Vagina (tissue), 2 donors: ENCODE results near the gene ABLIM2.

Experiments
- POLR2A ChIP-seq, 2 donors: fragments of 450-650 bp; IDR thresholded peaks; one replicate each; pipeline ENCODE4 v1.6.1; 2017; ENCODE audit warnings: antibody characterized with exemption in 2 of 2, mild to moderate bottlenecking in 2 of 2, moderate library complexity in 2 of 2
- POLR2AphosphoS5 ChIP-seq, 2 donors: sonication (generic); formaldehyde crosslinking; IDR thresholded peaks; one replicate each; pipeline ENCODE4 v1.9.0; 2017; ENCODE audit warnings: antibody characterized with exemption in 2 of 2, mild to moderate bottlenecking in 2 of 2, low read depth in 1 of 2; ENCODE audit not compliant: insufficient read depth in 1 of 2
- TF ChIP-seq, protein P1 (sequence below), 3 experiments: fragments of 450-650 bp in 2 of 3; fragments of 200-600 bp in 1 of 3; sonication (generic) in 1 of 3; IDR thresholded peaks; one replicate each; pipeline ENCODE4 v1.5.1; 2017 to 2019; ENCODE audit warnings: antibody characterized with exemption in 3 of 3, mild to moderate bottlenecking in 2 of 3, moderate library complexity in 2 of 3

DNA sequence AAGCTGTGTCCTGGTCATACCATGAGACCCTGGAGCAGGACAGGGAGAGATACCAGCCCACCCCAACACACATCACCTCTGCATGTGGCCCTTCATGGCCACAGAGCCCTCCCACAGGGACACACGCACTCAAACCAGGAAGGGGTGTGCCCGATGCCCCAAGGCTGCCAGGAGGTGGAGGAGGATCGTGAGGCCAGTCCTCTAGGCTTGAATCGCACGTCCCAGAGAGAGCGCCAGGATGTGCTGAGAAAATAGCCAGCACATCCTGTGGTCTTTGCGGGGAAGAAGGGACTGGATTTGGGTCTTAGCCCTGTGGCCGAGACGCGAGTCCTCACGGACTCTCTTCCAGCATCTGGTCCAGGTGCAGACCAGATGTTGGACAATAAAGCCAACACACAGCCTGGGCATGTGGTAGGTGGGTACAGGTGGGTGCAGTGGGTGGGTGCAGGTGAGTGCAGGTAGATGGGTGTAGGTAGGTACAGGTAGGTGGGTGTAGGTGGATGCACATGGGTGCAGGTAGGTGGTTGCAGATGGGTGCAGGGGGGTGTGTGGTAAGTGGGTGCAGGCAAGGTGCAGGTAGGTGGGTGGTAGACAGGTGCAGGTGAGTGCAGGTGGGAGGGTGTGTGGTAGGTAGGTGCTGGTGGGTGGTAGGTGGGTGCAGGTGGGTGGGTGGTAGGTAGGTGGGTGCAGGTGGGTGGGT lies 124.6 kb downstream of the ABLIM2 start:
- TF ChIP-seq, protein P1, sequence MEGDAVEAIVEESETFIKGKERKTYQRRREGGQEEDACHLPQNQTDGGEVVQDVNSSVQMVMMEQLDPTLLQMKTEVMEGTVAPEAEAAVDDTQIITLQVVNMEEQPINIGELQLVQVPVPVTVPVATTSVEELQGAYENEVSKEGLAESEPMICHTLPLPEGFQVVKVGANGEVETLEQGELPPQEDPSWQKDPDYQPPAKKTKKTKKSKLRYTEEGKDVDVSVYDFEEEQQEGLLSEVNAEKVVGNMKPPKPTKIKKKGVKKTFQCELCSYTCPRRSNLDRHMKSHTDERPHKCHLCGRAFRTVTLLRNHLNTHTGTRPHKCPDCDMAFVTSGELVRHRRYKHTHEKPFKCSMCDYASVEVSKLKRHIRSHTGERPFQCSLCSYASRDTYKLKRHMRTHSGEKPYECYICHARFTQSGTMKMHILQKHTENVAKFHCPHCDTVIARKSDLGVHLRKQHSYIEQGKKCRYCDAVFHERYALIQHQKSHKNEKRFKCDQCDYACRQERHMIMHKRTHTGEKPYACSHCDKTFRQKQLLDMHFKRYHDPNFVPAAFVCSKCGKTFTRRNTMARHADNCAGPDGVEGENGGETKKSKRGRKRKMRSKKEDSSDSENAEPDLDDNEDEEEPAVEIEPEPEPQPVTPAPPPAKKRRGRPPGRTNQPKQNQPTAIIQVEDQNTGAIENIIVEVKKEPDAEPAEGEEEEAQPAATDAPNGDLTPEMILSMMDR (IDR thresholded peaks at IDR 0.05) = no peak
- no peak for TF ChIP-seq POLR2AphosphoS5 (IDR thresholded peaks at IDR 0.05; ENCODE audit: insufficient read depth in 1 of 2, low read depth in 1 of 2)
- no peak for TF ChIP-seq POLR2A (IDR thresholded peaks at IDR 0.05)
